ENCODE data around the gene ABCG2. TPM values are rescaled to one million over a fixed set of nuclear protein-coding genes. Genes with fewer than 3 reads are reported as not detected.

ABCG2 gene
- total and polyA plus RNA-seq, 2 of the 8 experiments (the other 6 are each of a cell fraction or from before 2014, with no cell fraction given) = 2.4 to 4.6 TPM

DNA sequence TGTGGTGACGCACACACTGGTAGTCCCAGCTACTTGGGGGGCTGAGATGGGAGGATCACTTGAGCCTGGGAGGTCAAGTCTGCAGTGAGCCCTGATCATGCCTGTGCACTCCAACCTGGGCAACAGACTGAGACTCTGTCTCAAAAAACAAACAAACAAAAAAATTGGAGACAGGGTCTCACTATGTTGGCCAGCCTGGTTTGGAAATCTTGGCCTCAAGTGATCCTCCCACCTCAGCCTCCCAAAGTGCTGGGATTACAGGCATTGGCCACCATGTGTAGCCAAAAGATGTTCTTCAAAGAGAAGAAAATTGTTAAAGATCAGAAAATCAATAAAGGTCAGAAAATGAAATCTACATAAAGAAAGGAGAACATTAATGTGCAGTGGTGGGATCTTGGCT lies 41.7 kb upstream of the ABCG2 start:
- Histone ChIP-seq H3K23me2 (ENCODE audit: low read depth, low read length) (no peaks in the 10 kb centered on the region), H4K5ac (ENCODE audit: insufficient read length, low read depth, low read length) (no peak overlapping the region), H3K79me2 (ENCODE audit: control insufficient read depth in 1 of 2, insufficient read depth in 2 of 2, low read length in 2 of 2) (no peaks in the 10 kb centered on the region), H3K18ac (ENCODE audit: extremely low read depth, low read length) (no peak overlapping the region), H3K14ac (ENCODE audit: insufficient read length) (no peak overlapping the region), H4K8ac (ENCODE audit: extremely low read depth, insufficient read depth, low read length) (no peak overlapping the region), H3K23ac (ENCODE audit: insufficient read length) (no peak overlapping the region), H4K20me1 (replicated peaks in 1 of 2; ENCODE audit: control insufficient read depth in 1 of 2, insufficient read depth in 2 of 2, low read length in 2 of 2) (no peaks in the 10 kb centered on the region), H2BK15ac (ENCODE audit: low read length) (no peak overlapping the region), H2AK5ac (ENCODE audit: low read depth, low read length) (no peak overlapping the region), H3K4me3 (ENCODE audit: extremely low read depth in 1 of 4, insufficient read depth in 2 of 4, low read depth in 3 of 4, low read length in 4 of 4) (no peak overlapping the region), H2BK12ac (ENCODE audit: low read depth, low read length) (no peak overlapping the region), H3K79me1 (ENCODE audit: low read depth, low read length) (no peaks in the 10 kb centered on the region), H3K27ac (ENCODE audit: low read depth, low read length) (no peak overlapping the region), H3K36me3 (ENCODE audit: control insufficient read depth in 2 of 4, insufficient read depth in 4 of 4, low read length in 3 of 4) (no peaks in the 10 kb centered on the region), H3K56ac (replicated peaks; ENCODE audit: insufficient read length, low read depth, low read length) (no peak overlapping the region), H3K9ac (replicated peaks in 1 of 4; ENCODE audit: extremely low read depth in 1 of 4, low read depth in 3 of 4, low read length in 3 of 4) (no peak overlapping the region), H2AFZ (ENCODE audit: low read length) (no peak overlapping the region), H4K91ac (replicated peaks; ENCODE audit: insufficient read length, low read length) (no peak overlapping the region), H3K27me3 (replicated peaks in 1 of 4; ENCODE audit: control insufficient read depth in 3 of 4, extremely low read depth in 1 of 4, insufficient read depth in 3 of 4, low read length in 3 of 4) (no peaks in the 10 kb centered on the region), H3K4me2 (ENCODE audit: insufficient read depth in 1 of 2, low read depth in 2 of 2, low read length in 2 of 2) (no peak overlapping the region), H3K4ac (replicated peaks; ENCODE audit: insufficient read length, low read depth, low read length) (no peak overlapping the region), H2BK20ac (ENCODE audit: low read length) (no peak overlapping the region), H2BK120ac (replicated peaks; ENCODE audit: low read depth, low read length) (no peak overlapping the region), H3K9me3 (ENCODE audit: insufficient read depth in 2 of 2, low read depth in 1 of 2, low read length in 1 of 2) (no peaks in the 10 kb centered on the region), H2BK5ac (ENCODE audit: low read depth, low read length) (no peak overlapping the region), H3K4me1 (replicated peaks in 1 of 4; ENCODE audit: control insufficient read depth in 3 of 4, insufficient read depth in 4 of 4, low read length in 3 of 4) (peaks cover 2 to 14% (median 5%) of the 10 kb centered on the region in 4 experiments; a peak in 4 of 7 replicates)
- ChIA-PET CTCF (ENCODE audit: partially characterized antibody) (no interaction called here), POLR2A (ENCODE audit: partially characterized antibody) (interaction anchor here (0.6 kb wide), 1 partner anchor 32 kb away, joined by 3 read pairs; no protein-coding TSS in a partner anchor)
- 100% methylated on average over 1 of the region's 1 CpG; no CpG with 5 or more reads in 1 of the 2 experiments for WGBS, 2 experiments (ENCODE audit: extremely low coverage in 1 of 2, insufficient coverage in 1 of 2, insufficient read length in 1 of 2, insufficient replicate concordance in 2 of 2, low coverage in 1 of 2, low lambda C conversion rate in 2 of 2, missing lambda C conversion rate in 1 of 2)
- DNase-seq (ENCODE audit: low read depth in 1 of 2, low spot score in 2 of 2) (no peak), FAIRE-seq (no peak)
- no peak for TF ChIP-seq TEAD4 (IDR thresholded peaks at IDR 0.05; ENCODE audit: low read depth, low read length)
- no peak for TF ChIP-seq KDM4A (IDR thresholded peaks at IDR 0.05; ENCODE audit: low read depth, low read length, severe bottlenecking)
- no peak for TF ChIP-seq GTF2F1 (IDR thresholded peaks at IDR 0.05; ENCODE audit: borderline replicate concordance, low read depth, low read length)
- TF ChIP-seq SIN3A (conservative IDR thresholded peaks at IDR 0.05 in 1 of 2, IDR thresholded peaks at IDR 0.05 in 1 of 2; ENCODE audit: low read depth in 1 of 2, low read length in 2 of 2) = no peak
- no peak for TF ChIP-seq JUND (IDR thresholded peaks at IDR 0.05; ENCODE audit: low read length)
- TF ChIP-seq RAD21 (IDR thresholded peaks at IDR 0.05 in 1 of 2, conservative IDR thresholded peaks at IDR 0.05 in 1 of 2; ENCODE audit: low read depth in 2 of 2, low read length in 2 of 2) = no peak
